Left renal pelvis (tissue), 4 donors: ENCODE data around the gene UGT2B7. TPM values are rescaled to one million over a fixed set of nuclear protein-coding genes. Genes with fewer than 3 reads are reported as not detected.
"Not testable (repeated sequence)": the region's sequence is repeated elsewhere in the genome, so short reads cannot be mapped to it uniquely, and the experiment has no call there.

Experiments used
- DNase-seq, 4 donors: peaks; one replicate each; pipeline ENCODE4 v3.0.0-alpha.2; 2013; ENCODE audit warnings: low read depth in 4 of 4, low spot score in 3 of 4
- polyA plus RNA-seq, 4 donors: library from polyadenylated mRNA; unstranded; fragments of 120-200 nt; gene quantifications; one replicate each; pipeline ENCODE4 v1.2.1, GENCODE V29; 2013; ENCODE audit not compliant: insufficient read length in 4 of 4

The UGT2B7 gene
- polyA plus RNA-seq, 4 donors = 1.6 to 84.7 (median 68.1) TPM

- no peak for DNase-seq
Observed at GRCh38 chr4:69078852-69079251, 17.4 kb upstream of the UGT2B7 start.

- DNase-seq = no peak
Observed at GRCh38 chr4:69088473-69088872, 7.8 kb upstream of the UGT2B7 start.

- no peak for DNase-seq
Observed at GRCh38 chr4:69089388-69089787, 6.9 kb upstream of the UGT2B7 start.

DNA sequence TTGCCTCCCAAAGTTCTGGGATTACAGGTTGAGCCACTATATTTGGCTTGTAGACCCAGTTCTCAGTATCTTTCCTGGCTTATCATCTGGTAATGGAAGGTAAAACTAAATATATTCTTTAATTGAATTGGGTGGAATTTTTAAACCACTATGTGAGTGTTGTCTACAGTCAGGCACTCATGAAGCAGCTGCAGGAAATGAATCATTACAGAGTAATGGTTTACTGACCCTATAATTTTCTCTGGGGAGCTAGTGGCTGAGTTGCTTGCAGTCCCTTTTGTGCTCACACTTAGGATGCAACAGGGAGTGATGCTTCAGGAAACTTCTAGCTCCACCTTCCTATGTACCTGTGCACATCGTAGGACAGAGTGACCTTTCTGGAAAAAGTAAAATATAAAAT lies 4.1 kb upstream of the UGT2B7 start:
- no peak for DNase-seq

GRCh38 chr4:69092980-69093568 lies 3.2 kb upstream of the UGT2B7 start:
- DNase-seq = no peak

DNA sequence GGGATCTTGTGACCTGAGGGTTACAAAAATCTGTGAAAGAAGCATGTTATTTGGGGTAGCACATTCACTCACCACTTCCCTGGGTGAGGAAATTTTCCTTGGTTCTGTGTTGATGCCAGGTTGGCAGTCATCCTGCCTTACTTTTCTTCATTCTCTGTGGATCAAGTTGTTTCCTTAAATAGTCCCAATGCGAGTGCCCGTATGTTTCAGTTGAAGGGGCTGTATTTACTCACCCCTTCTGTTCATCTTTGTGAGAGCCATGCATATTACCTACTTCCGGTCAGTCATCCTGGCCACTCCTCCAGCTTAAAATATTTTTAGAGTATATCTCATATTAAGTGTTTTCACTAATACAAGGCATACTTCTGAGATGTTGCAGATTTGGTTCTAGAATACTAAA lies 2.6 kb upstream of the UGT2B7 start:
- no peak for DNase-seq

DNA sequence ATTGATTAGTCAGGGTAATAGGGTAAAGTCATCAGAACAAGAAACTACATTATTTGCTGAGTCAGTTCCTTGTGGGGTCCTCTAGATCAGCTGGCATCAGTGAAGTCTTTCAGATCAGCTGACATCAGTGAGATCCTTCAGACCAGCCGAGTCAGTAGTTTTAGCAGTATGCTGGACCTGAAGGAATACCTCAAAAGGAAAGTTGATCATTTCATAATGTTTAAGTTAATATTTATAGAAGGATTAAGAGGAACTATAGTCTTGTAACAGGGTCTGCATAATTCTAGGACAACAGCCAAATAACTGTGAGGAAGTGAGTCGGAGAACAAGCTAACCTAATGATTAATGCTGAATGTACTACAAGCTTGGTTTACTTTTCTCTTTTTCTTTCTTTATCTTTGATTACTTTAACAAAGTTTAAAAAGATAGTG lies 958 bp upstream of the UGT2B7 start:
- DNase-seq = no peak

DNA sequence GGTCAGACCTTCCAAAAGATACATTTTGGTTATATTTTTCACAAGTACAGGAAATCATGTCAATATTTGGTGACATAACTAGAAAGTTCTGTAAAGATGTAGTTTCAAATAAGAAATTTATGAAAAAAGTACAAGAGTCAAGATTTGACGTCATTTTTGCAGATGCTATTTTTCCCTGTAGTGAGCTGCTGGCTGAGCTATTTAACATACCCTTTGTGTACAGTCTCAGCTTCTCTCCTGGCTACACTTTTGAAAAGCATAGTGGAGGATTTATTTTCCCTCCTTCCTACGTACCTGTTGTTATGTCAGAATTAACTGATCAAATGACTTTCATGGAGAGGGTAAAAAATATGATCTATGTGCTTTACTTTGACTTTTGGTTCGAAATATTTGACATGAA lies 536 bp downstream of the UGT2B7 start:
- DNase-seq = no peak

DNA sequence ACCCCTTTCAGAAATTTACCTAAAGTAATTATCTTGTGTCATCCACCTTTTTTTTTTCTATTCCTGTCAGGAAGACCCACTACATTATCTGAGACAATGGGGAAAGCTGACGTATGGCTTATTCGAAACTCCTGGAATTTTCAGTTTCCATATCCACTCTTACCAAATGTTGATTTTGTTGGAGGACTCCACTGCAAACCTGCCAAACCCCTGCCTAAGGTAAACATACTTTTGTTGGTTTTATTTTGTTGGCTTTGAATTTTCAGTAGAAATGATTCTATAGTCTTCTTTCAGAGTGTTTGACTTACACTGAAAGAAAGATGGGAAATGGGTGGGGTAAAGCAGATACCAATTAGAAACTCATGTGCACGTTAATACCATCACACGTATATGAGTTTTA lies 2.2 kb downstream of the UGT2B7 start:
- no peak for DNase-seq

DNA sequence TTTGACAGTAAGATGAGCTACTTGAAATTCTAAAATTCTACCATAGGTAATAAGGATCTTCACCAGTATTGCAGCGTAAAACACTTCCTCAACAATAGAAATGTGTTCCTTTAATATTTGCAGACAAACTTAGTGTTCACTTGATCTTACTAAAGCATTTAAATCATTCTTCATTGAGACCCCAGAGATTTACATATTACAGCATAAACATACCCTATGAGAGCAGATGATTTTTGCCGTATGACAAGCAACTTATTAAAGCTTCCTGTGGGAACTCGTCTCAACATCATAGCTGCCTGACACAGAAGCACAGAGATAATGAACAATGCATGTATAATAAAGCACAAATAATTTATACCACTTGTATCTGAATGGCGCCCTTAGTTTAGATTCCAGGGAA lies 3.6 kb downstream of the UGT2B7 start:
- no peak for DNase-seq

- not testable (repeated sequence) for DNase-seq
Observed at GRCh38 chr4:69102668-69103067, 6.4 kb downstream of the UGT2B7 start.

DNA sequence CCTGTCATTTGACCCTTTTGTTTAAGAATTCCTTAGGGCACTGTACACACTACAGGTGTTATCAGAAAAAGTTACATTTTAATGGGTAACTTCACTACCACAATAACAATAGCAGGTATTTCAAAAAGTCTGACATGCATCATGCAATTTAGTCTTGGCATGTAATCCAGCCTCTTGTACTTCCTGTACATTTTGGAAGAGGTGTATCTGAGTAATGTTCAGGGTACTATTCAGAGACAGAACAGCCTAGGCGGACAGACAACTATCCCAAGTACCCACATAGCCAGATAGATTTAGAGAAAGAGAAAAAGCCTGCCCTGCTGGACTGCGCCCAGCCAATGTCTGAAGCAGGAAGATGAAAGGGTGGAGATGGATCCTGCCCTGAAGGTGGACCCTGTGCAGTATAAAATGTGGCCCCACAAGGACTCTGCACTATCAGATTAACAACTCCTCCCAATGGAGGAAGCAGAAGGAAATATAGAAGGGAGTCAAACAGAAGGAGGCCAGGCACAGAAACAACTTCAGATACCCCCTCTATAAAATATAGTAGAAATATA lies 8.5 kb downstream of the UGT2B7 start:
- DNase-seq = no peak

GRCh38 chr4:69115151-69115850 lies 19.0 kb downstream of the UGT2B7 start:
- not testable (repeated sequence) for DNase-seq

GRCh38 chr4:69115851-69116213 lies 19.6 kb downstream of the UGT2B7 start:
- no peak for DNase-seq

GRCh38 chr4:69116645-69117321 lies 20.5 kb downstream of the UGT2B7 start:
- DNase-seq = no peak

GRCh38 chr4:69120870-69121269 lies 24.6 kb downstream of the UGT2B7 start:
- DNase-seq = no peak

DNA sequence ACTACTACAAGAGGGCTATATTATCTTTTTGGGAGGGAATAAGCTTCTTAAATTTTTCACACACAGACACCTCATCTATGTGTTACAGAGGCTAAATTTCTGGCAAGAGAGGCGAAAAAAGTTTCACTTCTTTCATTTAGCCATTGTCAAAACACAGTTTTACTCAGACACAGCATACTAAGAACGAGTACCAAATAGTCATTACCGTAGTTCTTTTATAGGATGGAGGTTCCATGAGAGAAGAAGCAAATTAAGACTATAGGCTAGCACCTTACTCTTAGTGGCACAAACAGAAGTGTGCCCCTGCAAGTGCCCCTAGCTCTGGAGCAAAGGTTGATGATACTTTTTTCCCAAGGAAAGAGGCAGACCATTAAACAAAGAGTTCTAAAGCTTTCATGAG lies 26.2 kb downstream of the UGT2B7 start:
- DNase-seq = no peak

DNA sequence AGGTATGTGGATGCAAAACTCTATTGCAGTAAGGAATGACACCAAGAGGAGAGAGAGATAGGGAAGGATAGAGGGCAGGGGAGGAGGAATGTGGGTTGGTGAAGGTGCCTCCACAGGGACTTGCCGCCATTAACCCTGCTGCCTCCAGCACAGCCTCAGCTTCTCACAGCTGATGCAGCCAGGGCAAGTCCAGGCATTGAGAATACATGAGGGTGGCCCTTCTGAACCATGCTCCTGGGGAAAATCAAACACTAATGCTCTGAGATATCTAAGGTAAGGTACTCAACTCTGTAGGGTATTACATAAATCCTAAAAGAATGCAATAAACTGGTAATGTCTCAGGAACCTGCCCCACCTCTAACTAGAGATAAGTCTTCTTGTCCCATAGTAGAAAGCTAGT lies 28.7 kb downstream of the UGT2B7 start:
- no peak for DNase-seq

DNA sequence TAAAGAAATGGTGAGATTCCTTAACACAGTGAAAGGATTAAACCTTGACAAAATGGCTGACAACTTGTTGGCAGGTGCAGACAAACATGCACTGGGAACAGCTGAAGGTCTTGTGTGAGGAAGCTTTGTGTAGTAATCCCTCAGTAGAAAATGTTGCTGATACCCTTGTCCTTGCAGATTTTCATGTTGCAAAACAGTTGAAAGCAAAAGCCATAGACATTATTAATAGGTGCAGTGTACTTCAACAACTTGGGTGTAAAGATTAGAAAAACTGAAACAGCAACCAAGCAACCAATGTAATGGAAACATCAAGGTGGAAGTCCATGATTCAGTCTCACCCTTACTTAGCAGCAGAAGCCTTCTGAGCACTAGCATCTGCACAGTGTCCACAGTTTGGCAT lies 29.8 kb downstream of the UGT2B7 start:
- no peak for DNase-seq

- DNase-seq = no peak
Observed at GRCh38 chr4:69133993-69134392, 37.7 kb downstream of the UGT2B7 start.

DNA sequence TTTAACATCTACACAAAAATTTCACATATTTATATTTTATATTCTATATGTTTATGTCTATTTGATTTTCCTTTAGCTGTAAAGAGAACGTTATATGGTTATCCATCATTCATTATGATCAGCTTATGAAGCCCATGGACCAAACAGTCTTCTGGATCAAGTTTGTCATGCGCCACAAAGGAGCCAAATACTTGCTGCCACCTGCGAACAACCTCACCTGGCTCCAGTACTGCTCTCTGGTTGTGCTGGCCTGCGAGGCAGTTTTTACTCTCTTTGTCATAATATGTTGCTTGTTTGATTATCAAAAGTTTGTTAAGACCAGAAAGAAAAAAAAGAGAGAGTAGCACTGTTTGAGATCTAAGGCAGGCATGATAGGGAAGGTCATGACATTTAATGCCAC lies 38.2 kb downstream of the UGT2B7 start:
- DNase-seq = no peak

- no peak for DNase-seq
Observed at GRCh38 chr4:69141320-69141719, 45.0 kb downstream of the UGT2B7 start.
